NCI-H187 (cell line): ENCODE data around the gene FARS2.

Experiments used
- DNase-seq, 2 experiments: peaks; one replicate each; lab custom pipeline; 2025; lab: John Stamatoyannopoulos, UW

FARS2 gene

DNA sequence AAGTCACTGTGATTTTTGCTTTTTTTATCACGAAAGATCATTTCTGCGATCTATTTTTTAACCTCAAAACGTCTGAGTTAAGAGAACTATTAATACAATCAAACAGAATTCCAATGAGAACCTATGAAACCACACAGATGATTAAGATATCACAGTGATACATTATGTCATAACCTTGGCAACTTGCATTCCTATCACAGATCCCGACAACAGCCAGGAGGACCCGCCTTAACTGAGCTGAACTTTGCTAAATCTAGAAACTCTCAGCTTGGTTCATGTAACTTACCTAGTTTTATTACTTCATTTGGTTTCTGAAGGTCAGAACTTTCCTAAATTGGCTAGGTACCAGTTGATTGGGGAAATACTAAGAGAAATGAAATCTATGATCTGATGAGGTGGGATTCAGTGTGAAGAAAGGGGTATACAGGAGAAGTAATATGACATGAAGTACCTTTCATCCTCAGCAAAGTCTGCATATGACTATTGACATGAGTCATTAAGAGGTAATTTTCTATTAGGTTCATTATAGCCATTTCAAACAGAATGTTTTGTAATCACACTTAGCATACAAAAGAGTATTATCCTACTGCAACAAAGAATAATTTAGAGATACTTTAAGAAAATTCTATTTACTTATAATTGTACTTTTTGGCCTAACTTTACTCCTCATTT lies 11.7 kb upstream of the FARS2 start:
- no peak for DNase-seq

GRCh38 chr6:5250451-5250850 lies 10.9 kb upstream of the FARS2 start:
- DNase-seq: no peak

- no peak for DNase-seq
These were observed 10.4 kb upstream of the FARS2 start for GRCh38 chr6:5250911-5251310.

DNA sequence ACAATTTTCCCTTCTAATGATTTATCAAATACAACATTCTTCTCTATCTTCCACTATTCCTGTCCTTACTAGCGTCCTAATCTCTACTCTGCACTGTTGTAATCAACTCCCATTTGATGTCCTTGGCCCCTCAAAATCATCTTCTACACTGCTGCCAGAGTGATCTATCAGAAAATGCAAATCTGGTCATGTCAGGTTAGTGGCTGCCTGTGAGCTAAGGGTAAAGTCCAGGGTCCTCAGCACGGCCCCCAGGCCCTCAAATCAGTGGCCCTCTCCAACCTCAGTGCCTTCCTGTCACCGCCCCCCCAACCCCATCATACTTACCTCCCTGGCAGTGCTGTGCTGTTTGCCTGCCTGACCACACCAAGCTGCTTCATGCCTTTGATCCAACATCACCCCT lies 4.4 kb upstream of the FARS2 start:
- DNase-seq: no peak

- DNase-seq: no peak
These were observed 3.9 kb upstream of the FARS2 start for GRCh38 chr6:5257400-5257799.

- no peak for DNase-seq
These were observed 1.9 kb upstream of the FARS2 start for GRCh38 chr6:5259428-5259827.

DNA sequence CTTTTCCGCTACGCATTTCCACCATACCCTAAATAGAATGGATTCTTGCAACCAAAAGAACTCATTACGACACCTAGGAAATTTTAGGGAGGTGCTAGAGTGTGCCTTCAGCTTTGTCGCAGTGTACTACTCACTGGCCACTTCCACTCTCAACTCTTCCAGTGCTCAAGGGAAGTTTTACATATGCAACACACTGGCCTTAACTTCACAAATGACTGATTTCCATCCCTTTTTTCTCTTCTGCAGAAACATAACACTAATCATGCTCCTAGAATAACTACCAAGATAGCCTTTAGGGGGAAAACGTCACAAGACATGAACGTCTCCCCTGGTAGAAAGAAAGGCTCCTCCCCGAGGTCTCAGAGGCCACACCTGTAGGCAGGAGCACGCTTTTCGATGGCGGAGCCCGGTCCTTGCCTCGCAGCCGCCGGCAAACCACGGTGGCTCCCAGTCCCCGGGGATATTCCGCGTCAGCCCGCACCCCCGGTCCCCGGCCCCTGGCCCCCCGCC lies 1.1 kb upstream of the FARS2 start:
- peak; percentile 6 to 16 for DNase-seq

DNA sequence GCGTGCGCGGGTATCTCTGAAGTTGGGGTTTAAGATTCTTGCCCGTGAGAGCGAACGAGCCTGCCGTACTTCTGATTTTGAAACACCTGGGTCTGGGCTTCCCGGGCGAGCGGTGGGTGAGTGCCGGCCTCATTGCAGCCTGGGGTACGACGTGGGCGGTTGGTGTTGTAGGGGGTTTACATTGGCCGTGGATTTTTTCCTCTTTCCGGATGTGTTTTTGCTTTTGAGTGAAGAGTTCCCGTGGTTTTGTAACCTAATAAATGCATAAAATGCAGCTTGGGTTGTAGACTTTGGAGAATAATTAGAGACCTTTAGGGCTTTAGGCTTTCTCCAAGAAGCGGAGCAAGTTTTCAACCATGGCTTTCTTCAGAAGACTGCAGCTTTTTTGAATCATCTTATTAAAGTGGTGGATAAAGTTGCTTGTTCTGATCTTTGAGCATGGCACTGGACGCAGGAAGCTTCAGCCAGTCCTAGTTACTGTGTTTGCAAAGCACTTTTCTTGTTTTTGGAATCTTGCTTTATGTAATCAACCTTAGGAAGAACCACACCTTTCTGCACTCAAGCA lies 314 bp downstream of the FARS2 start:
- DNase-seq: no peak

DNA sequence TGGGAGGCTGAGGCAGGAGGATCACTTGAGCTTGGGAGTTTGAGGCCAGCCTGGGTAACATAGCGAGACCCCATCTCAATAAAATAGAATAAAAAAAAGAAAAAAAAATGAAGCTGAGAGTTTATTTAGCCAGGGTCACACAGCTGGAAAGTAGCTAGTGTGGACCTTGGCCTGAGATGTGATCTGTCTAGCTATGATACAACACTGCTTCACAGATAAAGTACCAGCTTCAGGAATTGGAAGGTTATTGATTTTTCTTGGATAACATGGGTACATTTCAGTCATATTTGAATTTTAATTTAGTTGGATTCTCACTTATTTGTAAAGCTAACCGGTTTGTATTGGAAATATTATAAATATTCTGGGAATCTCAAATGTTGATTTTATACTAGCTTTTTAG lies 5.1 kb downstream of the FARS2 start:
- DNase-seq: no peak

- DNase-seq: no peak
These were observed 8.9 kb downstream of the FARS2 start for GRCh38 chr6:5270093-5270680.

- DNase-seq: no peak
These were observed 10.6 kb downstream of the FARS2 start for GRCh38 chr6:5271926-5272325.

DNA sequence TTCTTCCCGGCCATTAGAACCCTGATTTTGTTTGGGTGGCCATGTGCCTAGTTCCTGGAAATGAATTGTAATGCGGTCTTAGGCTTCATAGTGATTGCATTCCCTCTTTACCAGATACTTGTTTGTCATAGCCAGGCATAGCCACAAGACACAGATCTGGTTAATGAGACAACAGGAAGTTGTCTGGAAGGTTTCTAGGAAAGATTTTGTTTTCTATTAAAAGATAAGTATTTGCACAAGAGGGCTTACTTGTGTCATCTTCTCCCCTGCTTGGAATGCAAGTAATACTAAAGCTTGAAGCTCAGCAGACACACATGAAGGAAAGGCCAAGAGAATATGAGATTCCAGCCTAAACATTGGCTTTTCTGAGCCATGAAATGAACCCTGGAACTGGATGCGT lies 12.9 kb downstream of the FARS2 start:
- DNase-seq: no peak

DNA sequence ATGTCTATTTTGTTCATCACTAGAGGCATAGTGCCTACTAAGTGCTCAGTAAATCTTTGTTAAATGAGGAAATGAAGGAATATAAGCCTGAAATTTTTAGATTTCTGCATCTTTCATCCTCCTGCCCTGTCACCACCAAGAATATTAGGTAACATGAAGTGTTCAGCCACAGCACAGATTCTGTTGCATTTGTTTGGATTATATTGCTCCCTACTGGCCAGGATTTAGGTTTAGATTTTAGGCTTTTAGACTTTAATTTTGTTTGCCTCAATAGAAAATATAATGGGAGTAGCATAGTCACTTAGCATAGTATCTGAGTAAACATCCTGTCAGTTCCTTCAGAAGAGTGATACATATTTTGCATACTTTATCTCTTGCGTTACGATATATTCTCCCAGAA lies 14.2 kb downstream of the FARS2 start:
- no peak for DNase-seq

- DNase-seq: no peak
These were observed 15.3 kb downstream of the FARS2 start for GRCh38 chr6:5276581-5276980.

GRCh38 chr6:5277589-5277988 lies 16.3 kb downstream of the FARS2 start:
- no peak for DNase-seq

- DNase-seq: no peak
These were observed 16.7 kb downstream of the FARS2 start for GRCh38 chr6:5278047-5278446.

- no peak for DNase-seq
These were observed 17.3 kb downstream of the FARS2 start for GRCh38 chr6:5278565-5279120.

DNA sequence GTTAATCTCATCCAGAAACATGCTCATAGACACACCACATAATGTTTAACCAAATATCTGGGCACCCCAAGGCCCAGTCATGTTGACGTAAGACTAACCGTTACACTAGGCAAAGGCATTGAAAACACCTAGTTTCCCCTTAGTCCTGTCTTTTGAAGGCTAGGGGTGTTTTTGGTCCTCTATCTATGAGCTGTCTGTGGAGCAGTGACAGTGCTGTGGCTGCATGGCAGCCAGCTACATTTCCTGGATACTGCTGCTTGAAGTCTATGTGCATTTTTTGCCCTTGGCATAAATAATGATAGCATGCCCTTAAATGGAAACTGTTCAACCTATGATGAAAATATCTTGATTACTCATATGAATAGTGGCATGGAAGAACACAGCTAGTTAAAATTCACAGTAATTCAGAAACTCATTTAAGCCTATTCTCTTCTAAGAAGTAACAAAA lies 18.6 kb downstream of the FARS2 start:
- no peak for DNase-seq

GRCh38 chr6:5280920-5281319 lies 19.6 kb downstream of the FARS2 start:
- no peak for DNase-seq

GRCh38 chr6:5282191-5282623 lies 20.9 kb downstream of the FARS2 start:
- DNase-seq: no peak

- DNase-seq: no peak
These were observed 23.8 kb downstream of the FARS2 start for GRCh38 chr6:5285081-5285480.

- no peak for DNase-seq
These were observed 24.2 kb downstream of the FARS2 start for GRCh38 chr6:5285526-5285925.

DNA sequence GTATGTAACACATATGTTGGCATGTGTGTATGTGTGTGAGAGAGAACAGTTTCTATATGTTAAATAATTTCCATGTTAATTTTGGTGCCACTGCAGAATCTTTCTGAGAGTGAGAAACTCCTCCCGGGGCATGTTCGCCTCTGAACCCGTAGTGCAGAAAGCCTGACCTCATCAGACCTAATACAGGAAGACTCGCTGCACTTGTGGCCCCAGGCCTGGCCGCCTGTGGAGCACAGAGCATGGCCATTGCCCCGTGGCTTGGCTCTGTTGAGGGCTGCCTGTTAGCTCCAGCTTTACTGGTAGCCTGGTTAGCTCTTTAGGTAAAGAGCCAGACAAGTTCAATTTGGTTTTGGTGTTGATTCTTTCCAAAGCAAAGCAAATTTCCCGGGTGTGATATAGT lies 25.5 kb downstream of the FARS2 start:
- DNase-seq: no peak
